GM19193 (cell line): ENCODE results near the gene DDX1.

ENCODE experiments used
- POLR2A ChIP-seq: IDR thresholded peaks from 4 replicates; pipeline ENCODE4 v1.6.1; 2011; ENCODE audit not compliant: insufficient read depth, insufficient read length; ENCODE audit errors: extremely low read depth

Gene DDX1

DNA sequence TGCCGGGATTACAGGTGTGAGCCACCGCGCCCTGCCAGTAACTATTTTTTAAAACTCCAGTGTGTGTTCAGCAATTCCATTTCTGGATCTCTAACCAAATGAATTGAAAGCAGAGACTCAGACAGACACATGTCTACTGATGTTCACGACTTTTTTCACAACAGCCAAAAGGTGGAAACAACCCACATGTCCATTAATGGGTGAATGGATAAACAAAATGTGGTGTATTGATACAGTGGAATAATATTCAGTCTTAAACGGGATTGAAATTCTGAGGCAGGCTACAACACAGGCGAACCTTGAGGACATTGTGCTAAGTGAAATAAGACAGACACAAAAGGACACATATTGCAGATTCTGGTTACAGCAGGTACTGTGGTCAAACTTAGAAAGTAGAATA lies 55.0 kb downstream of the DDX1 start:
- no peak for TF ChIP-seq POLR2A

GRCh38 chr2:15647622-15648590 lies 56.2 kb downstream of the DDX1 start:
- TF ChIP-seq POLR2A, result no peak

- TF ChIP-seq POLR2A, result no peak
Observed at GRCh38 chr2:15648593-15649525, 57.2 kb downstream of the DDX1 start.

DNA sequence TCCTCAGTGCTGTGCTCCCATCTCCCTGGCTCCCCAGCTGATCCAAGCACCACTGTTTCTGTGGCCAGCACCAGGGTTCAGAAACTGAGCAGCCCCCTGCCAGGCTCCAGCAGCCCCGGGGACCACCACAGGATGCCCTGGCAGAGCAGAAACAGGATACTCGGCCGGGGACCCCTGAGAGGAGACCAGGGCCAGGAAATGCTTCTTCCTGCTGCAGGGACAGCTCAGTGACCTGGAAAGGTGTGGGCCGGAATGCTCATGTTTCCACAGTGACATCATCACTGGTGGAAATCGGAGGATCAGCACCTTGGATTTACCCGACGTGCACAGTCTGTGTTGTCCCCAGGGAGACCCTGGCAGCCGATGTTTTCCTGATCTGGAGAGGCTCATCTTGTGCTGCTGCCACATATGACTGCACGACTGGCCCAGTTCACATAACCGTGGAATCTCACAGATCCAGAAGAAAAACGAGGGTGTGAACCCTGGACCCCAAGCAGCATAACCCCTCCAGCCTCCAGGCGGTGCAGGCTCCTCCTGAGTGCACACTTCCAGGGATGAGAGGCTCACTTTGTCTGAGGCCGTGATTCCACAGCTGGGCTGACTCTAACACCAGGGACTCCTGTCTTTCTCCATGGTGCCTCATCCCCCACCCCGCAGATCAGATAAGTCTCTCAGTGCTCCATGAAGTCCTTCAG lies 58.0 kb downstream of the DDX1 start:
- no peak for TF ChIP-seq POLR2A

GRCh38 chr2:15650616-15651366 lies 59.1 kb downstream of the DDX1 start:
- no peak for TF ChIP-seq POLR2A

GRCh38 chr2:15651367-15651727 lies 59.7 kb downstream of the DDX1 start:
- no peak for TF ChIP-seq POLR2A

- no peak for TF ChIP-seq POLR2A
Observed at GRCh38 chr2:15652252-15652651, 60.6 kb downstream of the DDX1 start.

DNA sequence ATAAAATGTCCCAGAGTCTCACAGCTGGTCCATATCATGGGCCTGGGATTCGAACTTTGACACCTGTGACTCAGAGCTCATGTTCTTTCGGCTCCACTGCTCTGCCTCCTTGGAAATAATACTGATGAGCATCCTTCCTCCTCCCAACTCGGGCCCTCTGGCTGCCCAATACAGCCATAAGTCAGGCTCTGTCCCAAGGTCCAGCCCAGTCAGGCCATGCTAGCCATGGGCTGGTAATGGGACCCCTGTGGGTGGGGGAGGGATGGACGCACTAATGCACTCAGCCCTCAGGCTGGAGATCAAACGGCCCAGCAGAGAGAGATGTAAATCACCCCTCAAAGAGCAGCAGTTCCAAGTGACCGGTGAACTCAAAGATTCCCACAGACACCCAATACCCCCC lies 61.1 kb downstream of the DDX1 start:
- TF ChIP-seq POLR2A, result no peak

DNA sequence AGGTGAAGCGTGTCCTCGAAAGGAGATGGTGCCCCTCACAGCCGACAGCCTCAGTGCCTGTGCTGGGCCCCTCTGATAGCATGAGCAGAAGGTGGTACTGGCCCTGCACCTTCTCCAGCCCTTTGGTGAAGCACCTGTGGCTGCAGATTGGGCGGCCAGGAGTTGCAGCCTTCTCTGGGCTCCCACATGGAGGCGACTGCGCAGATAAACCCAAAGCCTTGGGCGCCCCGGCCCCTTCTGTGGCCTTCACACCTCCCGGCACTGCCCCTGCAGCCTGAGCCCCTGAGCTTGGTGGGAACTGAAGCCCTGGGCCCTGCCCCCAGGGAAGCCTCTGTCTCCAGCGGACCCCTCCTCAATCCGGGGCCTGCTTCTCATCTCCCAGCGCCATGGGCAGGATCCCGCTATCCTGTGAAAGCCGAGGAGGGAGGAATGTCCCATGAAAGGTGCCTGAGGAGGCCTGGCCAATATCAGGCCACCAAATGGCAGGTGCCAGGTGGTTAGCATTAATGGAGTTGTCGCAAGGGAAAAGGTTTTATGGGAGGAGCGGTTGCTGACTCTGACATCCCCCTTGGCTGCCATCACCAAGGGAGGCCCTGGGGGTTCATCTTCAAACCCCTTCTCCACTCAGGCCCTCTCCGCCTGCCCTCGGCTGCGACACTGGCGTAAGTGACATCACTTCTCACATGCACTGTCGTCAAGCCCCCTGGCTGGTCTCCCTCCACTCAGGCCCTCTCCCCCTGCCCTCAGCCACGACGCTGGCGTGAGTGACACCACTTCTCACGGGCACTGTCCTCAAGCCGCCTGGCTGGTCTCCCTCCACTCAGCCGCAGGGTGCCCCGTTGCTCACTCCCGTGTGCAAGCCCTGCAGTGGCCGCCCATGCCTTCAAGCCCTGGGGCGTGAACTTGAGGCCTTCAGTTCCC lies 62.4 kb downstream of the DDX1 start:
- TF ChIP-seq POLR2A, result no peak

GRCh38 chr2:15654727-15655073 lies 63.0 kb downstream of the DDX1 start:
- no peak for TF ChIP-seq POLR2A

DNA sequence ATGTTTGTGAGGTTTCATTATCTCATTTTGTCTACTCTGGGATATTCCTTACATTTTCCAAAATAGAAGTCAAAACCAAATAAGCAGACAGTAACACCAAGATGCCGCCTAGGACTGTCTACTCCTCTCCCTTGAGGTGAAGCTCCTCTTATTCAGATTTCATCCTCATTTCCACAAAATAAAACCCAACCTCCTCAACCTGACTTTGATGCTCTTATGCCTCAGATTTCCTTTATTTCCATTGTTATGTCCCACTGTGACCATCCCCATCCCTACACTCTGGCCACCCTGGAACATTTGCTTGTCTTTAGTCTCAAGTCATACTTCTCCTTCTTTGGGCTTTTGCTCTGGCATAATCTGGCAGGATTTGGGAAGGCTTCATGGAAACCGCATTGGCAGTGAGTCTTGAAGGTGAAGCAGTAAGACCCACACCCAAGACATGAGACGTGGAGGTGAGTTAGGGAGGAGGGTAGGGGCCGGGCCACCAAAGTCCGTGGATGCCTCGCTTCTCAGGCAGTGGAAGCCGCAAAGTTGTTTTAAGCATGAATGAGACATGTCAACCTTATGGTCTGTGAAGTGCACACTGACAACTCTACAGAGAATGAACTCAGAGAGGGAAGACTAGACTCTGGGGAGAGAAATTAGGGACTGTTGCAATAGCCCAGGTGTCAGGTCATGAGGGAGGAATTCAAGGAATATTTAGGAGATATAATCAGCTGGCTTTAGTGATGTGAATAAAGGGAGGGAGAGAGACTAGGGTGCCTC lies 63.6 kb downstream of the DDX1 start:
- TF ChIP-seq POLR2A, result no peak

- no peak for TF ChIP-seq POLR2A
Observed at GRCh38 chr2:15656090-15656489, 64.4 kb downstream of the DDX1 start.

GRCh38 chr2:15657759-15658158 lies 66.1 kb downstream of the DDX1 start:
- TF ChIP-seq POLR2A, result no peak

GRCh38 chr2:15658911-15659310 lies 67.2 kb downstream of the DDX1 start:
- TF ChIP-seq POLR2A, result no peak
